IMR-90 (cell line): ENCODE data around the gene DIP2B.

Experiments used
- CEBPB ChIP-seq: IDR thresholded peaks from 2 replicates; pipeline ENCODE4 v1.6.1; 2012; ENCODE audit warnings: low read depth, low read length, improper control_type of control experiment
- CHD1 ChIP-seq: IDR thresholded peaks from 2 replicates; pipeline ENCODE4 v1.6.1; 2012; ENCODE audit warnings: low read depth, low read length, improper control_type of control experiment
- CTCF ChIP-seq: conservative IDR thresholded peaks from 2 replicates; pipeline ENCODE4 v1.5.1; 2012; ENCODE audit warnings: mild to moderate bottlenecking, low read depth, low read length, improper control_type of control experiment
- FOS ChIP-seq: fragments of 150-350 bp; IDR thresholded peaks from 2 replicates; pipeline ENCODE4 v1.6.1; 2016; ENCODE audit warnings: low read depth, low read length
- MAFK ChIP-seq: IDR thresholded peaks from 2 replicates; pipeline ENCODE4 v1.6.1; 2012; ENCODE audit warnings: low read depth, low read length, improper control_type of control experiment
- MAZ ChIP-seq: IDR thresholded peaks from 2 replicates; pipeline ENCODE4 v1.6.1; 2012; ENCODE audit warnings: low read depth, mild to moderate bottlenecking, low read length, improper control_type of control experiment, moderate library complexity, borderline replicate concordance
- MXI1 ChIP-seq: IDR thresholded peaks from 2 replicates; pipeline ENCODE4 v1.6.1; 2012; ENCODE audit warnings: low read depth, mild to moderate bottlenecking, low read length, moderate library complexity, borderline replicate concordance
- RFX5 ChIP-seq: IDR thresholded peaks from 2 replicates; pipeline ENCODE4 v1.8.0; 2012; ENCODE audit warnings: low read depth, mild to moderate bottlenecking, low read length, moderate library complexity
- SMC3 ChIP-seq: fragments of 150-350 bp; IDR thresholded peaks from 2 replicates; pipeline ENCODE4 v1.6.1; 2016; ENCODE audit warnings: low read depth, mild to moderate bottlenecking, antibody characterized with exemption, low read length, moderate library complexity
- USF2 ChIP-seq: fragments of 150-350 bp; IDR thresholded peaks from 2 replicates; pipeline ENCODE4 v1.6.1; 2017; ENCODE audit warnings: mild to moderate bottlenecking, antibody characterized with exemption, low read length, low read depth

GRCh38 chr12:50662116-50662510, 157.3 kb downstream of the DIP2B start:
- TF ChIP-seq CTCF (no peak), USF2 (no peak), FOS (no peak), CHD1 (no peak), CEBPB (no peak), RFX5 (no peak), SMC3 (no peak), MAFK (no peak), MXI1 (no peak), MAZ (no peak)
